ENCODE results near the gene B4GALT2. TPM values are rescaled to one million over a fixed set of nuclear protein-coding genes. Genes with fewer than 3 reads are reported as not detected.

Gene B4GALT2
- total and polyA plus RNA-seq, 2 donors (not counting 1 experiment from before 2014, with no cell fraction given), result 4.6 to 6.5 TPM

- Mint-ChIP-seq H3K27me3 (no peaks in the 10 kb centered on the region), H3K27ac (peak overlapping the region; percentile 98), H3K4me3 (peak overlapping the region; percentile 93), H3K9me3 (ENCODE audit: insufficient read depth) (no peaks in the 10 kb centered on the region), H3K4me1 (peaks cover 39% of the 10 kb centered on the region)
- H3K4me1 ChIP-seq (ENCODE audit: control insufficient read depth in 2 of 2, insufficient read depth in 2 of 2, low read length in 2 of 2), result peaks cover 15 to 25% of the 10 kb centered on the region in 2 donors
- peak overlapping the region; percentile 92 for H2AFZ ChIP-seq (ENCODE audit: insufficient read depth, low read depth, low read length, poor library complexity, severe bottlenecking)
- intact Hi-C loops (cut with micrococcal nuclease), result loop anchor here (2.0 to 10.0 kb wide), 3 partner anchors 185 to 1182 kb away; partner anchors contain the start of genes C1orf50, KDM4A and P3H1
- peak overlapping the region; percentile 84 for H3K4me2 ChIP-seq (replicated peaks; ENCODE audit: low read depth, low read length, poor library complexity, severe bottlenecking)
- H3K27me3 ChIP-seq (replicated peaks in 1 of 4; ENCODE audit: control extremely low read depth in 1 of 4, control insufficient read depth in 3 of 4, insufficient read depth in 4 of 4, low read length in 3 of 4), result no peaks in the 10 kb centered on the region
- no peak for ATAC-seq (ENCODE audit: low read depth)
- no peaks in the 10 kb centered on the region for H3K9me3 ChIP-seq (ENCODE audit: control extremely low read depth in 1 of 3, control insufficient read depth in 2 of 3, insufficient read depth in 1 of 3, low read length in 2 of 3)
- TF ChIP-seq, protein P1, sequence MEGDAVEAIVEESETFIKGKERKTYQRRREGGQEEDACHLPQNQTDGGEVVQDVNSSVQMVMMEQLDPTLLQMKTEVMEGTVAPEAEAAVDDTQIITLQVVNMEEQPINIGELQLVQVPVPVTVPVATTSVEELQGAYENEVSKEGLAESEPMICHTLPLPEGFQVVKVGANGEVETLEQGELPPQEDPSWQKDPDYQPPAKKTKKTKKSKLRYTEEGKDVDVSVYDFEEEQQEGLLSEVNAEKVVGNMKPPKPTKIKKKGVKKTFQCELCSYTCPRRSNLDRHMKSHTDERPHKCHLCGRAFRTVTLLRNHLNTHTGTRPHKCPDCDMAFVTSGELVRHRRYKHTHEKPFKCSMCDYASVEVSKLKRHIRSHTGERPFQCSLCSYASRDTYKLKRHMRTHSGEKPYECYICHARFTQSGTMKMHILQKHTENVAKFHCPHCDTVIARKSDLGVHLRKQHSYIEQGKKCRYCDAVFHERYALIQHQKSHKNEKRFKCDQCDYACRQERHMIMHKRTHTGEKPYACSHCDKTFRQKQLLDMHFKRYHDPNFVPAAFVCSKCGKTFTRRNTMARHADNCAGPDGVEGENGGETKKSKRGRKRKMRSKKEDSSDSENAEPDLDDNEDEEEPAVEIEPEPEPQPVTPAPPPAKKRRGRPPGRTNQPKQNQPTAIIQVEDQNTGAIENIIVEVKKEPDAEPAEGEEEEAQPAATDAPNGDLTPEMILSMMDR (IDR thresholded peaks at IDR 0.05), result no peak
- no peak for TF ChIP-seq EZH2 (IDR thresholded peaks at IDR 0.05; ENCODE audit: borderline replicate concordance, insufficient read depth, low read depth, low read length, poor library complexity, severe bottlenecking)
- H3K4me3 ChIP-seq (ENCODE audit: control extremely low read depth in 1 of 5, extremely low read depth in 1 of 5, insufficient read depth in 1 of 5, low read depth in 2 of 5, low read length in 4 of 5), result peak overlapping the region; percentile 64 to 90 (median 78)
- no peak for DNase-seq
- peak overlapping the region; percentile 93 for H3K9ac ChIP-seq (ENCODE audit: low read length)
- peaks cover 0 to 9% of the 10 kb centered on the region in 2 experiments for H3K36me3 ChIP-seq (replicated peaks in 1 of 2; ENCODE audit: control extremely low read depth in 1 of 2, control insufficient read depth in 1 of 2, extremely low read depth in 1 of 2, insufficient read depth in 2 of 2, low read length in 1 of 2)
- ChIA-PET POLR2A (interaction anchor here (0.8 to 1.6 kb wide), 3 partner anchors 23 to 297 kb away, joined by 3 to 5 read pairs (median 3); partner anchors contain the start of genes ATP6V0B, DPH2 and KDM4A), CTCF (interaction anchor here (1.0 to 5.0 kb wide), 6 partner anchors 13 to 184 kb away, joined by 3 to 41 read pairs (median 6); partner anchors contain the start of genes ARTN, ATP6V0B and DPH2)
- peak overlapping the region; percentile 95 for H3K27ac ChIP-seq (ENCODE audit: low read length in 2 of 2)
- WGBS (ENCODE audit: insufficient coverage), result 7% methylated on average over 24 of the region's 27 CpGs
- H4K20me1 ChIP-seq (ENCODE audit: control insufficient read depth, insufficient read depth, low read length, poor library complexity, severe bottlenecking), result peaks cover 5% of the 10 kb centered on the region
- peaks cover 38% of the 10 kb centered on the region for H3K79me2 ChIP-seq (ENCODE audit: control insufficient read depth, insufficient read depth, low read length)
These were observed 31.7 kb upstream of the B4GALT2 start for GRCh38 chr1:43947061-43947873.
